22Rv1 (cell line): ENCODE data around the gene FLNB.

Experiments
- ZFX ChIP-seq: fragments of 450-650 bp; IDR thresholded peaks from 2 replicates; pipeline ENCODE4 v1.6.1; 2017; ENCODE audit warnings: antibody characterized with exemption, borderline replicate concordance
- TF ChIP-seq, protein P1 (sequence below): fragments of 450-650 bp; IDR thresholded peaks from 2 replicates; pipeline ENCODE4 v1.5.1; 2017; ENCODE audit warnings: mild to moderate bottlenecking

GRCh38 chr3:58217209-58217811 lies 209.1 kb downstream of the FLNB start:
- TF ChIP-seq, protein P1, sequence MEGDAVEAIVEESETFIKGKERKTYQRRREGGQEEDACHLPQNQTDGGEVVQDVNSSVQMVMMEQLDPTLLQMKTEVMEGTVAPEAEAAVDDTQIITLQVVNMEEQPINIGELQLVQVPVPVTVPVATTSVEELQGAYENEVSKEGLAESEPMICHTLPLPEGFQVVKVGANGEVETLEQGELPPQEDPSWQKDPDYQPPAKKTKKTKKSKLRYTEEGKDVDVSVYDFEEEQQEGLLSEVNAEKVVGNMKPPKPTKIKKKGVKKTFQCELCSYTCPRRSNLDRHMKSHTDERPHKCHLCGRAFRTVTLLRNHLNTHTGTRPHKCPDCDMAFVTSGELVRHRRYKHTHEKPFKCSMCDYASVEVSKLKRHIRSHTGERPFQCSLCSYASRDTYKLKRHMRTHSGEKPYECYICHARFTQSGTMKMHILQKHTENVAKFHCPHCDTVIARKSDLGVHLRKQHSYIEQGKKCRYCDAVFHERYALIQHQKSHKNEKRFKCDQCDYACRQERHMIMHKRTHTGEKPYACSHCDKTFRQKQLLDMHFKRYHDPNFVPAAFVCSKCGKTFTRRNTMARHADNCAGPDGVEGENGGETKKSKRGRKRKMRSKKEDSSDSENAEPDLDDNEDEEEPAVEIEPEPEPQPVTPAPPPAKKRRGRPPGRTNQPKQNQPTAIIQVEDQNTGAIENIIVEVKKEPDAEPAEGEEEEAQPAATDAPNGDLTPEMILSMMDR = peak; percentile 85
- no peak for TF ChIP-seq ZFX
